Rectal smooth muscle tissue (tissue), 1 donor: ENCODE data around the gene CASP3.
"Not testable (repeated sequence)": the region's sequence is repeated elsewhere in the genome, so short reads cannot be mapped to it uniquely, and the experiment has no call there.

ENCODE experiments used
- H3K27ac ChIP-seq: one replicate; pipeline ENCODE4 v1.7.0; 2013; ENCODE audit warnings: low read depth, low read length, inconsistent platforms
- H3K27me3 ChIP-seq: one replicate; pipeline ENCODE4 v1.7.0; 2013; ENCODE audit warnings: low read length; ENCODE audit not compliant: control insufficient read depth, insufficient read depth
- H3K36me3 ChIP-seq: one replicate; pipeline ENCODE4 v1.7.0; 2013; ENCODE audit warnings: low read length; ENCODE audit not compliant: control insufficient read depth, insufficient read depth
- H3K4me1 ChIP-seq: one replicate; pipeline ENCODE4 v1.7.0; 2013; ENCODE audit warnings: low read length; ENCODE audit not compliant: control insufficient read depth, insufficient read depth
- H3K4me3 ChIP-seq: one replicate; pipeline ENCODE4 v1.7.0; 2013; ENCODE audit warnings: low read length
- H3K9ac ChIP-seq: one replicate; pipeline ENCODE4 v1.7.0; 2013; ENCODE audit warnings: low read length

CASP3 gene

GRCh38 chr4:184657820-184658219, 8.6 kb upstream of the CASP3 start:
- not testable (repeated sequence) for H3K27ac ChIP-seq, H3K4me3 ChIP-seq, H3K36me3 ChIP-seq, H3K27me3 ChIP-seq, H3K9ac ChIP-seq, H3K4me1 ChIP-seq

GRCh38 chr4:184657144-184657543, 7.9 kb upstream of the CASP3 start:
- H3K4me3 ChIP-seq = no peak overlapping the region
- H3K36me3 ChIP-seq = no peaks in the 10 kb centered on the region
- H3K4me1 ChIP-seq = no peaks in the 10 kb centered on the region
- no peak overlapping the region for H3K9ac ChIP-seq
- no peaks in the 10 kb centered on the region for H3K27me3 ChIP-seq
- H3K27ac ChIP-seq = no peak overlapping the region

- no peaks in the 10 kb centered on the region for H3K4me1 ChIP-seq
- H3K27ac ChIP-seq = no peak overlapping the region
- no peaks in the 10 kb centered on the region for H3K36me3 ChIP-seq
- no peak overlapping the region for H3K4me3 ChIP-seq
- no peak overlapping the region for H3K9ac ChIP-seq
- no peaks in the 10 kb centered on the region for H3K27me3 ChIP-seq
Measured at GRCh38 chr4:184655889-184656869, 6.9 kb upstream of the CASP3 start.

GRCh38 chr4:184653650-184654049, 4.4 kb upstream of the CASP3 start:
- Histone ChIP-seq H3K27ac (no peak overlapping the region), H3K4me1 (no peaks in the 10 kb centered on the region), H3K4me3 (no peak overlapping the region), H3K36me3 (no peaks in the 10 kb centered on the region), H3K9ac (no peak overlapping the region), H3K27me3 (no peaks in the 10 kb centered on the region)

- H3K27ac ChIP-seq, H3K27me3 ChIP-seq, H3K9ac ChIP-seq, H3K4me1 ChIP-seq, H3K4me3 ChIP-seq, H3K36me3 ChIP-seq: not testable (repeated sequence)
Measured at GRCh38 chr4:184652681-184653080, 3.4 kb upstream of the CASP3 start.

- H3K9ac ChIP-seq = no peak overlapping the region
- H3K27ac ChIP-seq = no peak overlapping the region
- H3K4me1 ChIP-seq = peaks cover 10% of the 10 kb centered on the region
- H3K4me3 ChIP-seq = no peak overlapping the region
- no peaks in the 10 kb centered on the region for H3K27me3 ChIP-seq
- no peaks in the 10 kb centered on the region for H3K36me3 ChIP-seq
Measured at GRCh38 chr4:184651899-184652298, 2.7 kb upstream of the CASP3 start.

- peaks cover 12% of the 10 kb centered on the region for H3K4me1 ChIP-seq
- no peaks in the 10 kb centered on the region for H3K36me3 ChIP-seq
- peak overlapping the region; percentile 53 for H3K9ac ChIP-seq
- H3K27ac ChIP-seq = peak overlapping the region; percentile 90
- no peaks in the 10 kb centered on the region for H3K27me3 ChIP-seq
- H3K4me3 ChIP-seq = peak overlapping the region; percentile 72
Measured at GRCh38 chr4:184649971-184650855, 966 bp upstream of the CASP3 start.

- peak overlapping the region; percentile 93 for H3K27ac ChIP-seq
- peak overlapping the region; percentile 89 for H3K9ac ChIP-seq
- no peaks in the 10 kb centered on the region for H3K27me3 ChIP-seq
- peaks cover 12% of the 10 kb centered on the region for H3K4me1 ChIP-seq
- no peaks in the 10 kb centered on the region for H3K36me3 ChIP-seq
- H3K4me3 ChIP-seq = peak overlapping the region; percentile 82
Measured at GRCh38 chr4:184648313-184649025, 778 bp downstream of the CASP3 start.

GRCh38 chr4:184648054-184648312, 1.3 kb downstream of the CASP3 start:
- peak overlapping the region; percentile 89 for H3K9ac ChIP-seq
- H3K27ac ChIP-seq = peak overlapping the region; percentile 93
- no peaks in the 10 kb centered on the region for H3K27me3 ChIP-seq
- peaks cover 12% of the 10 kb centered on the region for H3K4me1 ChIP-seq
- H3K36me3 ChIP-seq = no peaks in the 10 kb centered on the region
- peak overlapping the region; percentile 82 for H3K4me3 ChIP-seq

GRCh38 chr4:184647266-184648053, 1.8 kb downstream of the CASP3 start:
- peaks cover 2% of the 10 kb centered on the region for H3K36me3 ChIP-seq
- peaks cover 12% of the 10 kb centered on the region for H3K4me1 ChIP-seq
- no peak overlapping the region for H3K9ac ChIP-seq
- H3K4me3 ChIP-seq = peak overlapping the region; percentile 82
- peak overlapping the region; percentile 93 for H3K27ac ChIP-seq
- H3K27me3 ChIP-seq = no peaks in the 10 kb centered on the region

- Histone ChIP-seq H3K36me3 (peaks cover 5% of the 10 kb centered on the region), H3K27ac (no peak overlapping the region), H3K27me3 (no peaks in the 10 kb centered on the region), H3K9ac (no peak overlapping the region), H3K4me1 (peaks cover 12% of the 10 kb centered on the region), H3K4me3 (no peak overlapping the region)
Measured at GRCh38 chr4:184645904-184646610, 3.2 kb downstream of the CASP3 start.
